Measurements from ENCODE around the gene FLVCR1. TPM values are rescaled to one million over a fixed set of nuclear protein-coding genes. Genes with fewer than 3 reads are reported as not detected.

FLVCR1 gene
- polyA plus RNA-seq, 5 donors = 14.2 to 26.0 (median 21.9) TPM

DNA sequence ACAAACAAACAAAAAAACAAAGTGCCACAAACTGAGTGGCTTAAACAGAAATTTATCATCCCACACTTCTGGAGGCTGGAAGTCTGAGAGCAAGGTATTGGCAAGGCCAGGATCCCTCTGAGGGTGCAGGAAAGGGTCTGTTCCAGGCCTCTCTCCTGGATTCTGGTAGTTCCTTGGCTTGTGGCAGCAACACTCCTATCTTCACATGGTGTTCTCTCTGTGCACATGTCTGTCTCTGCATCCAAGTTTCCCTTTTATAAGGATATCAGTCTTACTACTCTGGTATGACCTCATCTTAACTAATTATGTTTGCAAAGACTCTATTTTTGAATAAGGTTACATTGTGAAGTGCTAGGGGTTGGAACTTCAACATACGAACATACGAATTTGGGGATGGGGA lies 87.0 kb downstream of the FLVCR1 start:
- no peak for DNase-seq

DNA sequence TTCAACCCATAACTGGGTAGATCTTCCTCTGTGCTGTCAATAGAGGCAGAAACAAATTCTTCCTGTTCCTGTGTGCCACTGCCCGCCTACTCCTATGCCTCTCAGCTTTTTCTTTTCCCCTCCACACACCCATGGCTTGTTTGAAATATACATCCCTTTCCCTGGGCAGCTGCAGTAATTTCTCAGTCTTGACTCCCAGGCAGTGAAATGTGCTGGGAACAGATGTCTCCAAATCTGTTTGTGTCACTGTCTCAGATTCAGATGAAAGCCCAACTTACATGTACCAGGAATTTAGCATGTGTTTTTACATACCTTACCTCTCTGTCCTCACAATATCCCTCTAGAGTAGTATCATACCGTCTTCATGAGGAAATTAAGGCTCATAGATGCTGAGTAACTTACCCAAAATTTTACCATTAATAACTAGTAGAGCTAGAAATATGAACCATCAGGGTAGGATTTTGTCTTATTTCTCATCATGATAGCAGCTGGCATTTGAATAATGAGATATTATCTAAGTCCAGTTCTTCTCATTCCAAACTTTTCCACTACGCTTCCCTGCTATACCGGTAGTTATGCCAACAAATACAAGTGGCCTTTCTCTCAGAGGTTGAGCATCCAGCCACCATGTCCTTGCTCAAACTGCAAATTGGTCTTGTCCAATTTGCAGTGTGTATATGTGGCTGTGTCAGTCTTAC lies 87.5 kb downstream of the FLVCR1 start:
- no peak for DNase-seq

DNA sequence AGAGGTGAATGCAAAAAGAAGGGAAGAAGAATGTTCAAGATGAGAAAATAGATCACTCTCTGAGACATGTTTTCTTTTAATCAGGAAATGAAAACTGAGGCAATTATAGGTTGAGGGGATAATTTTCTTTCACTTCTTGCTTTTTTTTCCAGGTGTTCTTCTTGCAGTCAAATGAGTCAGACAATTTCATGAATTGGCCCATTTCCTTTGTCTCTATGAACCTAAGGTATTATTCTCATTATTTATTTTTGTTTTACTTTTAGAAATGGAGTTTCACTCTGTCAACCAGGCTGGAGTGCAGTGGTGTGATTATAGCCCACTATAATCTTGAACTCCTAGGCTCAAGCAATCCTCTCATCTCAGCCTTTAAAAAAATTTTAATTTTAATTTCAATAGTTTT lies 88.8 kb downstream of the FLVCR1 start:
- no peak for DNase-seq

Other genes with a start within 250 kb of the FLVCR1 start
- 10 to 100 TPM in 4 of 5 donors, 1 to 10 TPM in 1; 5.9 to 30.2 (median 21.9) TPM for gene ATF3, start 249.5 kb upstream of the FLVCR1 start, polyA plus RNA-seq (ENCODE audit: insufficient read depth in 1 of 5, insufficient read length in 5 of 5, low replicate concordance in 1 of 5)
- gene BATF3, start 158.4 kb upstream of the FLVCR1 start, polyA plus RNA-seq (ENCODE audit: insufficient read depth in 1 of 5, insufficient read length in 5 of 5, low replicate concordance in 1 of 5) = 1 to 10 TPM; 2.0 to 4.0 (median 2.2) TPM
- 10 to 100 TPM; 37.6 to 53.0 (median 43.7) TPM for gene NSL1, start 66.5 kb upstream of the FLVCR1 start, polyA plus RNA-seq (ENCODE audit: insufficient read depth in 1 of 5, insufficient read length in 5 of 5, low replicate concordance in 1 of 5)
- 10 to 100 TPM; 11.6 to 19.2 (median 15.0) TPM for gene TATDN3, start 66.4 kb upstream of the FLVCR1 start, polyA plus RNA-seq (ENCODE audit: insufficient read depth in 1 of 5, insufficient read length in 5 of 5, low replicate concordance in 1 of 5)
- 1 to 10 TPM in 1 of 5 donors, under 1 TPM in 4; 0.37 to 1.2 (median 0.69) TPM for gene SPATA45, start 10.6 kb upstream of the FLVCR1 start, polyA plus RNA-seq (ENCODE audit: insufficient read depth in 1 of 5, insufficient read length in 5 of 5, low replicate concordance in 1 of 5)
- gene VASH2, start 92.3 kb downstream of the FLVCR1 start, polyA plus RNA-seq (ENCODE audit: insufficient read depth in 1 of 5, insufficient read length in 5 of 5, low replicate concordance in 1 of 5) = 10 to 100 TPM; 24.0 to 38.4 (median 33.1) TPM
- gene ANGEL2, start 157.6 kb downstream of the FLVCR1 start, polyA plus RNA-seq (ENCODE audit: insufficient read depth in 1 of 5, insufficient read length in 5 of 5, low replicate concordance in 1 of 5) = 10 to 100 TPM; 33.1 to 53.7 (median 44.4) TPM
- gene RPS6KC1, start 193.0 kb downstream of the FLVCR1 start, polyA plus RNA-seq (ENCODE audit: insufficient read depth in 1 of 5, insufficient read length in 5 of 5, low replicate concordance in 1 of 5) = 10 to 100 TPM; 18.4 to 27.8 (median 24.5) TPM